HG03354 (cell line): Measurements from ENCODE around the gene STAG2.

Source experiments
- ATAC-seq: cut with Tn5 transposase; IDR thresholded peaks from one replicate; pipeline ENCODE4 v1.9.1; 2021; ENCODE audit warnings: mild to moderate bottlenecking; ENCODE audit not compliant: unreplicated experiment, poor library complexity, severe bottlenecking

STAG2 gene

GRCh38 chrX:123971982-123972381 lies 10.5 kb downstream of the STAG2 start:
- ATAC-seq = no peak

GRCh38 chrX:123973921-123974320 lies 12.4 kb downstream of the STAG2 start:
- ATAC-seq = no peak

- ATAC-seq = no peak
Observed at GRCh38 chrX:123975180-123975579, 13.7 kb downstream of the STAG2 start.

GRCh38 chrX:123976706-123977316 lies 15.3 kb downstream of the STAG2 start:
- no peak for ATAC-seq

GRCh38 chrX:123983240-123983639 lies 21.7 kb downstream of the STAG2 start:
- no peak for ATAC-seq

GRCh38 chrX:123986377-123986776 lies 24.9 kb downstream of the STAG2 start:
- no peak for ATAC-seq

GRCh38 chrX:123988423-123989111 lies 27.1 kb downstream of the STAG2 start:
- ATAC-seq = no peak

GRCh38 chrX:123989235-123989634 lies 27.7 kb downstream of the STAG2 start:
- no peak for ATAC-seq

- no peak for ATAC-seq
Observed at GRCh38 chrX:123990169-123990568, 28.7 kb downstream of the STAG2 start.

GRCh38 chrX:123990602-123991001 lies 29.1 kb downstream of the STAG2 start:
- ATAC-seq = no peak

GRCh38 chrX:123993326-123993725 lies 31.8 kb downstream of the STAG2 start:
- no peak for ATAC-seq

- no peak for ATAC-seq
Observed at GRCh38 chrX:123993904-123994635, 32.6 kb downstream of the STAG2 start.

GRCh38 chrX:123994730-123995129 lies 33.2 kb downstream of the STAG2 start:
- ATAC-seq = no peak

- ATAC-seq = no peak
Observed at GRCh38 chrX:124001581-124001980, 40.1 kb downstream of the STAG2 start.

- no peak for ATAC-seq
Observed at GRCh38 chrX:124005228-124005627, 43.7 kb downstream of the STAG2 start.

- peak; percentile 53 for ATAC-seq
Observed at GRCh38 chrX:124010157-124010556, 48.7 kb downstream of the STAG2 start.

GRCh38 chrX:124010566-124010965 lies 49.1 kb downstream of the STAG2 start:
- peak; percentile 8 for ATAC-seq

- ATAC-seq = no peak
Observed at GRCh38 chrX:124015721-124016120, 54.2 kb downstream of the STAG2 start.

GRCh38 chrX:124016825-124017224 lies 55.3 kb downstream of the STAG2 start:
- ATAC-seq = no peak

GRCh38 chrX:124018023-124018422 lies 56.5 kb downstream of the STAG2 start:
- no peak for ATAC-seq

GRCh38 chrX:124023838-124024238 lies 62.3 kb downstream of the STAG2 start:
- no peak for ATAC-seq
